HepG2 (cell line): Measurements from ENCODE around the gene RNU6-8. TPM values are rescaled to one million over a fixed set of nuclear protein-coding genes. Genes with fewer than 3 reads are reported as not detected.

Experiments
- ARNT2 ChIP-seq: sonication (generic); formaldehyde crosslinking; IDR thresholded peaks from 2 replicates; pipeline ENCODE4 v1.8.0; 2022; ENCODE audit warnings: mild to moderate bottlenecking, low read depth, missing genetic modification reagents, moderate library complexity
- CREM ChIP-seq, 2 experiments: sonication (generic) in 1 of 2; formaldehyde crosslinking in 1 of 2; IDR thresholded peaks; 2 replicates each; pipeline versions ENCODE4 v1.4.0 to v1.6.1; 2016 to 2020; ENCODE audit warnings: antibody characterized with exemption in 1 of 2, mild to moderate bottlenecking in 1 of 2, missing genetic modification reagents in 1 of 2
- GATAD1 ChIP-seq: IDR thresholded peaks from 2 replicates; pipeline ENCODE4 v1.6.1; 2016; ENCODE audit warnings: missing genetic modification reagents, missing compliant biosample characterization
- HOMEZ ChIP-seq: IDR thresholded peaks from 2 replicates; pipeline ENCODE4 v1.6.1; 2016; ENCODE audit warnings: low read depth
- KDM2A ChIP-seq: sonication (generic); formaldehyde crosslinking; IDR thresholded peaks from 2 replicates; pipeline ENCODE4 v1.4.0; 2020; ENCODE audit warnings: low read depth, missing genetic modification reagents, borderline replicate concordance
- KMT2B ChIP-seq: IDR thresholded peaks from 2 replicates; pipeline ENCODE4 v1.6.1; 2016; ENCODE audit warnings: missing genetic modification reagents, missing compliant biosample characterization
- MTA1 ChIP-seq: sonication (generic); formaldehyde crosslinking; IDR thresholded peaks from 2 replicates; pipeline ENCODE4 v1.4.0; 2020; ENCODE audit warnings: missing genetic modification reagents, mild to moderate bottlenecking, borderline replicate concordance
- NR2F2 ChIP-seq: IDR thresholded peaks from 2 replicates; pipeline ENCODE4 v1.6.1; 2012; ENCODE audit warnings: low read depth, inconsistent platforms, borderline replicate concordance
- PAWR ChIP-seq: sonication (generic); formaldehyde crosslinking; IDR thresholded peaks from 2 replicates; pipeline ENCODE4 v1.4.0; 2020; ENCODE audit warnings: missing genetic modification reagents, mild to moderate bottlenecking, borderline replicate concordance
- TCF12 ChIP-seq, 2 experiments: fragments of 450-650 bp in 1 of 2; sonication (generic) in 1 of 2; formaldehyde crosslinking in 1 of 2; IDR thresholded peaks; 2 replicates each; pipeline versions ENCODE4 v1.6.1 to v1.8.0; 2017 to 2022; ENCODE audit warnings: antibody characterized with exemption in 1 of 2, mild to moderate bottlenecking in 1 of 2, missing genetic modification reagents in 1 of 2, moderate library complexity in 1 of 2
- TSC22D2 ChIP-seq: sonication (generic); formaldehyde crosslinking; IDR thresholded peaks from 2 replicates; pipeline ENCODE4 v1.5.1; 2020; ENCODE audit warnings: missing genetic modification reagents, mild to moderate bottlenecking, borderline replicate concordance
- U2AF2 ChIP-seq: fragments of 200-400 bp; formaldehyde crosslinking; IDR thresholded peaks from 2 replicates; pipeline ENCODE4 v1.6.1; 2017; ENCODE audit warnings: low read depth, mild to moderate bottlenecking, low read length
- ZNF136 ChIP-seq: sonication (generic); formaldehyde crosslinking; IDR thresholded peaks from 2 replicates; pipeline ENCODE4 v1.8.1; 2022; ENCODE audit warnings: low read depth, mild to moderate bottlenecking, moderate library complexity, missing genetic modification reagents
- ZNF563 ChIP-seq: sonication (generic); formaldehyde crosslinking; IDR thresholded peaks from 2 replicates; pipeline ENCODE4 v1.8.0; 2022; ENCODE audit warnings: mild to moderate bottlenecking, moderate library complexity, missing genetic modification reagents
- ZNF564 ChIP-seq: sonication (generic); formaldehyde crosslinking; IDR thresholded peaks from 2 replicates; pipeline ENCODE4 v1.8.1; 2023; ENCODE audit warnings: mild to moderate bottlenecking, missing genetic modification reagents
- ZNF569 ChIP-seq: sonication (generic); formaldehyde crosslinking; IDR thresholded peaks from 2 replicates; pipeline ENCODE4 v1.5.0; 2020; ENCODE audit warnings: mild to moderate bottlenecking, missing genetic modification reagents, moderate library complexity, borderline replicate concordance
- ZNF615 ChIP-seq: sonication (generic); formaldehyde crosslinking; IDR thresholded peaks from 2 replicates; pipeline ENCODE4 v1.5.0; 2020; ENCODE audit warnings: mild to moderate bottlenecking, missing genetic modification reagents, borderline replicate concordance
- ZNF703 ChIP-seq: sonication (generic); formaldehyde crosslinking; IDR thresholded peaks from 2 replicates; pipeline ENCODE4 v1.5.1; 2020; ENCODE audit warnings: missing genetic modification reagents, mild to moderate bottlenecking, moderate library complexity, borderline replicate concordance
- ZNF782 ChIP-seq: sonication (generic); formaldehyde crosslinking; IDR thresholded peaks from 2 replicates; pipeline ENCODE4 v1.4.0; 2020; ENCODE audit warnings: missing genetic modification reagents, mild to moderate bottlenecking, borderline replicate concordance
- ZNF878 ChIP-seq: sonication (generic); formaldehyde crosslinking; IDR thresholded peaks from 2 replicates; pipeline ENCODE4 v1.8.1; 2023; ENCODE audit warnings: mild to moderate bottlenecking, missing genetic modification reagents, moderate library complexity
- ZZZ3 ChIP-seq: sonication (generic); formaldehyde crosslinking; IDR thresholded peaks from 2 replicates; pipeline ENCODE4 v1.4.0; 2020; ENCODE audit warnings: missing genetic modification reagents, mild to moderate bottlenecking, borderline replicate concordance
- polyA plus RNA-seq, 8 experiments: library from polyadenylated mRNA; depleted of rRNA in 3 of 8; stranded (reverse) in 7 of 8; unstranded in 1 of 8; fragments of >200 nt; fragmentation: Illumina TruSeq in 4 of 8; extraction: Trizol in 4 of 8; gene quantifications; 2 replicates each; pipeline versions ENCODE4 v1.2.1 to v1.2.3, GENCODE V29; 2011 to 2016; ENCODE audit warnings: low read depth in 4 of 8, missing spikeins in 1 of 8, mixed read lengths in 1 of 8; ENCODE audit not compliant: insufficient read depth in 1 of 8
- total RNA-seq, 5 experiments: library from RNA; depleted of rRNA; stranded (reverse); fragments of >200 nt; fragmentation: Illumina TruSeq; extraction: Trizol; gene quantifications; 2 replicates each; pipeline ENCODE4 v1.2.3, GENCODE V29; 2016; ENCODE audit warnings: low read depth in 1 of 5
- TF ChIP-seq, protein P1 (sequence below): sonication (generic); formaldehyde crosslinking; IDR thresholded peaks from 2 replicates; pipeline ENCODE4 v1.5.0; 2020; ENCODE audit warnings: mild to moderate bottlenecking, missing genetic modification reagents
- TF ChIP-seq, protein P2 (sequence below): IDR thresholded peaks from 2 replicates; pipeline ENCODE4 v1.6.1; 2016; ENCODE audit warnings: low read depth, borderline replicate concordance

The RNU6-8 gene
- total and polyA plus RNA-seq, 2 of the 13 experiments (the other 11 are each of a cell fraction or from before 2014, with no cell fraction given) = under 0.01 TPM; not detected in 1

- TF ChIP-seq ZNF563 (CRISPR knock-in tag) (peak; percentile 88), ZNF878 (CRISPR knock-in tag) (0 out of 2 replicates have a peak, but pooled peaks have one; percentile 70), TCF12 (IDR thresholded peaks at IDR 0.05) (no peak), TCF12 (CRISPR knock-in tag; IDR thresholded peaks at IDR 0.05) (0 out of 2 replicates have a peak, but pooled peaks have one; percentile 52), U2AF2 (peak; percentile 0; the same call in 1 of the 2 replicates), ZNF782 (no peak; the same call in 1 of the 2 replicates), ARNT2 (CRISPR knock-in tag) (no peak; the same call in 1 of the 2 replicates), PAWR (CRISPR knock-in tag) (no peak), ZNF136 (0 out of 2 replicates have a peak, but pooled peaks have one; percentile 6), ZNF615 (CRISPR knock-in tag) (peak; percentile 37; the same call in 1 of the 2 replicates), KDM2A (peak; percentile 83), HOMEZ (CRISPR knock-in tag) (no peak; the same call in 1 of the 2 replicates), MTA1 (CRISPR knock-in tag) (peak; percentile 11), ZZZ3 (CRISPR knock-in tag) (0 out of 2 replicates have a peak, but pooled peaks have one; percentile 24), ZNF569 (no peak; the same call in 1 of the 2 replicates), ZNF564 (0 out of 2 replicates have a peak, but pooled peaks have one; percentile 40), NR2F2 (no peak), KMT2B (CRISPR knock-in tag) (no peak), ZNF703 (CRISPR knock-in tag) (peak; percentile 18; the same call in 1 of the 2 replicates), TSC22D2 (0 out of 2 replicates have a peak, but pooled peaks have one; percentile 28), CREM (IDR thresholded peaks at IDR 0.05) (peak; percentile 65), CREM (CRISPR knock-in tag; IDR thresholded peaks at IDR 0.05) (no peak), GATAD1 (CRISPR knock-in tag) (no peak; the same call in 1 of the 2 replicates)
- TF ChIP-seq, protein P1, sequence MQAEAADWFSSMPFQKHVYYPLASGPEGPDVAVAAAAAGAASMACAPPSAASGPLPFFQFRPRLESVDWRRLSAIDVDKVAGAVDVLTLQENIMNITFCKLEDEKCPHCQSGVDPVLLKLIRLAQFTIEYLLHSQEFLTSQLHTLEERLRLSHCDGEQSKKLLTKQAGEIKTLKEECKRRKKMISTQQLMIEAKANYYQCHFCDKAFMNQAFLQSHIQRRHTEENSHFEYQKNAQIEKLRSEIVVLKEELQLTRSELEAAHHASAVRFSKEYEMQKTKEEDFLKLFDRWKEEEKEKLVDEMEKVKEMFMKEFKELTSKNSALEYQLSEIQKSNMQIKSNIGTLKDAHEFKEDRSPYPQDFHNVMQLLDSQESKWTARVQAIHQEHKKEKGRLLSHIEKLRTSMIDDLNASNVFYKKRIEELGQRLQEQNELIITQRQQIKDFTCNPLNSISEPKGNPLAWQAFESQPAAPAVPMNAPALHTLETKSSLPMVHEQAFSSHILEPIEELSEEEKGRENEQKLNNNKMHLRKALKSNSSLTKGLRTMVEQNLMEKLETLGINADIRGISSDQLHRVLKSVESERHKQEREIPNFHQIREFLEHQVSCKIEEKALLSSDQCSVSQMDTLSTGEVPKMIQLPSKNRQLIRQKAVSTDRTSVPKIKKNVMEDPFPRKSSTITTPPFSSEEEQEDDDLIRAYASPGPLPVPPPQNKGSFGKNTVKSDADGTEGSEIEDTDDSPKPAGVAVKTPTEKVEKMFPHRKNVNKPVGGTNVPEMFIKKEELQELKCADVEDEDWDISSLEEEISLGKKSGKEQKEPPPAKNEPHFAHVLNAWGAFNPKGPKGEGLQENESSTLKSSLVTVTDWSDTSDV (CRISPR knock-in tag) = peak; percentile 91; the same call in 1 of the 2 replicates
- TF ChIP-seq, protein P2, sequence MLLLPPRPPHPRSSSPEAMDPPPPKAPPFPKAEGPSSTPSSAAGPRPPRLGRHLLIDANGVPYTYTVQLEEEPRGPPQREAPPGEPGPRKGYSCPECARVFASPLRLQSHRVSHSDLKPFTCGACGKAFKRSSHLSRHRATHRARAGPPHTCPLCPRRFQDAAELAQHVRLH (CRISPR knock-in tag) = no peak
Observed at GRCh38 chr14:32201816-32202490, 1.1 kb downstream of the RNU6-8 start, which contains the start of gene RNU6-7 (continued).
